ENCODE results near the gene RNF19B. TPM values are rescaled to one million over a fixed set of nuclear protein-coding genes. Genes with fewer than 3 reads are reported as not detected.

RNF19B gene
- total and polyA plus RNA-seq, 10 of the 15 experiments (the other 5 are each of a cell fraction or from before 2014, with no cell fraction given) = 2.8 to 32.6 (median 16.6) TPM

GRCh38 chr1:32988665-32989064 is 24.1 kb upstream of the RNF19B start:
- intact Hi-C loops (cut with micrococcal nuclease; ENCODE audit: unreplicated experiment) (no loop called here), in situ Hi-C loops (cut with MboI) (no loop called here)
- no peak for TF ChIP-seq E2F8 (IDR thresholded peaks at IDR 0.05; ENCODE audit: low read depth, partially characterized antibody)
- no peak for TF ChIP-seq RCOR1 (conservative IDR thresholded peaks at IDR 0.05; ENCODE audit: low read depth, low read length)
- no peak for TF ChIP-seq SMC3 (IDR thresholded peaks at IDR 0.05; ENCODE audit: borderline replicate concordance, low read length)
- TF ChIP-seq IKZF1 (conservative IDR thresholded peaks at IDR 0.05) = no peak
- no peak for TF ChIP-seq ZNF217 (IDR thresholded peaks at IDR 0.05)
- no peak for TF ChIP-seq RBBP5 (conservative IDR thresholded peaks at IDR 0.05)
- TF ChIP-seq ZNF622 (IDR thresholded peaks at IDR 0.05) = no peak
- no peak for TF ChIP-seq EED (IDR thresholded peaks at IDR 0.05; ENCODE audit: low read depth)
- Histone ChIP-seq H3K79me2 (ENCODE audit: control insufficient read depth, insufficient read depth, low read length) (no peaks in the 10 kb centered on the region), H3K36me3 (ENCODE audit: control insufficient read depth in 2 of 2, insufficient read depth in 2 of 2, low read length in 1 of 2) (no peaks in the 10 kb centered on the region), H3K4me2 (ENCODE audit: control insufficient read depth, insufficient read depth) (peak overlapping the region; percentile 65), H3K9me3 (replicated peaks; ENCODE audit: control insufficient read depth, insufficient read depth, low read length) (no peaks in the 10 kb centered on the region), H3K4me3 (no peak overlapping the region), H2AFZ (ENCODE audit: control insufficient read depth, low read depth, low read length) (no peak overlapping the region), H3K9ac (ENCODE audit: control insufficient read depth, insufficient read depth, low read length) (no peak overlapping the region; the same call in 1 of the 2 replicates), H3K27ac (ENCODE audit: control insufficient read depth, insufficient read depth) (peak overlapping the region; percentile 75), H4K20me1 (ENCODE audit: control insufficient read depth, insufficient read depth) (no peaks in the 10 kb centered on the region), H3K27me3 (replicated peaks in 1 of 2; ENCODE audit: control insufficient read depth in 2 of 2, insufficient read depth in 2 of 2, low read length in 1 of 2) (no peaks in the 10 kb centered on the region), H3K4me1 (ENCODE audit: control insufficient read depth, insufficient read depth, low read length) (peaks cover 63% of the 10 kb centered on the region)
- CTCF ChIA-PET = interaction anchor here (1.0 to 2.8 kb wide), 6 partner anchors 21 to 57 kb away, joined by 3 to 7 read pairs (median 4); no protein-coding TSS in a partner anchor
- FAIRE-seq (no peak), ATAC-seq (no peak), DNase-seq (ENCODE audit: low read depth, low spot score) (no peak)
- RAD21 ChIA-PET (ENCODE audit: unreplicated experiment) = no interaction called here
- SMC1A ChIA-PET (ENCODE audit: uncharacterized antibody, unreplicated experiment) = interaction anchor here (0.9 to 2.3 kb wide), 3 partner anchors 17 to 30 kb away, joined by 4 to 9 read pairs (median 4); no protein-coding TSS in a partner anchor
- POLR2A ChIA-PET = interaction anchor here (0.6 to 1.3 kb wide), 3 partner anchors 9 to 1978 kb away, joined by 3 read pairs; partner anchors contain the start of gene RNF19B
- TSS peak; percentile 14 for BruUV-seq (replicated peaks)
